ENCODE results near the gene GCN1. TPM values are rescaled to one million over a fixed set of nuclear protein-coding genes. Genes with fewer than 3 reads are reported as not detected.

GCN1 gene
- total RNA-seq, 6 experiments from 2014 or later = 29.9 to 62.8 (median 39.4) TPM

DNA sequence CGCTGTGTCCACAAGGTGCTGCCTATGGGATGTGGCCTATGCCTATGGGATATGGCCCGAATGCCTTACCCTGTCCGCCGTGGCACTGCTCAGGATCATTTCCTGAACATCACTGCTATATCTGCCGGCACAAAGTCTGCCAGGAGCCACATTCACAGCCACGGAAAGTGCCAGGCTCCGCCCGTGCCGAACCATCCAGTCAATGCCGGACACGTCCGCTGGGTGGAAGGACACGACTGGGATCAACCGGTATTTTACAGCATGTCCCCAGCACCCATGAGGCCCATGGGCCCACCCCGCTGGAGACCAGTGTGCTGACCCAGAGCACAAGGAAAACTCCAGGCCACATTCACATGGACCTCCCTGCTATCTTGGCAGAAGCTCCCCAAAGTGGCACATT lies 63.4 kb downstream of the GCN1 start:
- ATAC-seq (no peak), DNase-seq (no peak)
- H3K27ac ChIP-seq = no peak overlapping the region
- no peak for TF ChIP-seq POLR2A (IDR thresholded peaks at IDR 0.05)
- TF ChIP-seq, protein P1, sequence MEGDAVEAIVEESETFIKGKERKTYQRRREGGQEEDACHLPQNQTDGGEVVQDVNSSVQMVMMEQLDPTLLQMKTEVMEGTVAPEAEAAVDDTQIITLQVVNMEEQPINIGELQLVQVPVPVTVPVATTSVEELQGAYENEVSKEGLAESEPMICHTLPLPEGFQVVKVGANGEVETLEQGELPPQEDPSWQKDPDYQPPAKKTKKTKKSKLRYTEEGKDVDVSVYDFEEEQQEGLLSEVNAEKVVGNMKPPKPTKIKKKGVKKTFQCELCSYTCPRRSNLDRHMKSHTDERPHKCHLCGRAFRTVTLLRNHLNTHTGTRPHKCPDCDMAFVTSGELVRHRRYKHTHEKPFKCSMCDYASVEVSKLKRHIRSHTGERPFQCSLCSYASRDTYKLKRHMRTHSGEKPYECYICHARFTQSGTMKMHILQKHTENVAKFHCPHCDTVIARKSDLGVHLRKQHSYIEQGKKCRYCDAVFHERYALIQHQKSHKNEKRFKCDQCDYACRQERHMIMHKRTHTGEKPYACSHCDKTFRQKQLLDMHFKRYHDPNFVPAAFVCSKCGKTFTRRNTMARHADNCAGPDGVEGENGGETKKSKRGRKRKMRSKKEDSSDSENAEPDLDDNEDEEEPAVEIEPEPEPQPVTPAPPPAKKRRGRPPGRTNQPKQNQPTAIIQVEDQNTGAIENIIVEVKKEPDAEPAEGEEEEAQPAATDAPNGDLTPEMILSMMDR (IDR thresholded peaks at IDR 0.05) = no peak
- no peaks in the 10 kb centered on the region for H3K9me3 ChIP-seq
- no peaks in the 10 kb centered on the region for H3K27me3 ChIP-seq
- WGBS (ENCODE audit: insufficient coverage, low coverage, low lambda C conversion rate, missing lambda C conversion rate) = no CpG with 5 or more reads among the region's 15 CpGs
- H3K4me3 ChIP-seq = no peak overlapping the region
- intact Hi-C loops (cut with DNase I) = no loop called here
- H3K36me3 ChIP-seq = peaks cover 0 to 96% (median 57%) of the 10 kb centered on the region in 4 donors
- no peaks in the 10 kb centered on the region for H3K4me1 ChIP-seq

DNA sequence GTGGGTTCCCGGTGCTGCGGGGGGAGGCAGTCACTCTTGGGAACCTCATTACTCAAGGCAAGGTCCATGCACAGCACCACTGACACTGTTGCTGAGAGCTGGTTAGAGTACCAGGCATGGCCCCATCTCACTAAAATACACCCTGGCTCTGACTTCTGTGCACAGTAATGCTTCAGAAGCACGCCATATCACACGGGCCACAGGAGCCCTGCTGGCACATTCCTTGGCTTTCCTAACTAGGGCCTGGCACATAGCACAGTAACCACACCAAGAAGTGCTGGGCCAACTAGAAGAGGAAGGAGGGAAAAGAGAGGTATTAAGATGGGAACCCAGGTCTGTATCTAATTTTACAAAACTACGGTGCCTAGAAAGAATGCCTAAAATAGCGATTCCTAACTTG lies 64.5 kb downstream of the GCN1 start:
- H3K9me3 ChIP-seq = no peaks in the 10 kb centered on the region
- no peaks in the 10 kb centered on the region for H3K27me3 ChIP-seq
- H3K27ac ChIP-seq = no peak overlapping the region
- H3K4me3 ChIP-seq = no peak overlapping the region
- H3K36me3 ChIP-seq = peaks cover 0 to 85% (median 48%) of the 10 kb centered on the region in 4 donors
- ATAC-seq (no peak), DNase-seq (no peak)
- TF ChIP-seq, protein P1 (IDR thresholded peaks at IDR 0.05) = no peak
- TF ChIP-seq POLR2A (IDR thresholded peaks at IDR 0.05) = no peak
- 100% methylated on average over 2 of the region's 6 CpGs for WGBS (ENCODE audit: insufficient coverage, low coverage, low lambda C conversion rate, missing lambda C conversion rate)
- H3K4me1 ChIP-seq = no peaks in the 10 kb centered on the region
- intact Hi-C loops (cut with DNase I) = no loop called here

DNA sequence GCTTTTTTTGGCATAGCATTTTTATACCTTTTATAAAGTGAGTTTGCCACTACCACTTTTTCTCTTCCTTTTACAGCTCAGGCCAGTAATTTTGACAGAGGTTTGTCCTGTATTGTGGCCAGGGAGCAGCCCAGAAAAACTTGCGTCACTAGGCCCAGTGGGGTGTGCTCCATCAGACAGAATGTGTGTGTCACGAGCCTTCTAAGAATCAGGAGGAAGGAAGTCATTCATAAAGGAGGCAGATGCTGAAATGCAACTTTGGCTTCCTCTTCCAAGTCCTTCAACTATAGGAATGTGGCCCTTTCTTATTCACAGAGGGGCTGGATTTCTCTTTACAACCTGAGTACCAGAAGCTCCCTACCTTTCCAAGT lies 67.9 kb downstream of the GCN1 start:
- no peaks in the 10 kb centered on the region for H3K9me3 ChIP-seq
- no peak overlapping the region for H3K4me3 ChIP-seq
- H3K36me3 ChIP-seq = peaks cover 0 to 52% (median 26%) of the 10 kb centered on the region in 4 donors
- no peaks in the 10 kb centered on the region for H3K27me3 ChIP-seq
- 43% methylated on average over 1 of the region's 2 CpGs for WGBS (ENCODE audit: insufficient coverage, low coverage, low lambda C conversion rate, missing lambda C conversion rate)
- H3K27ac ChIP-seq = peak overlapping the region in 2 of 3 donors; percentile 49 to 51
- intact Hi-C loops (cut with DNase I) = no loop called here
- ATAC-seq = peak; percentile 66 to 81 (median 74)
- DNase-seq = no peak
- TF ChIP-seq, protein P1 (IDR thresholded peaks at IDR 0.05) = no peak
- TF ChIP-seq POLR2A (IDR thresholded peaks at IDR 0.05) = no peak
- peaks cover 0 to 7% (median 0%) of the 10 kb centered on the region in 4 donors for H3K4me1 ChIP-seq

DNA sequence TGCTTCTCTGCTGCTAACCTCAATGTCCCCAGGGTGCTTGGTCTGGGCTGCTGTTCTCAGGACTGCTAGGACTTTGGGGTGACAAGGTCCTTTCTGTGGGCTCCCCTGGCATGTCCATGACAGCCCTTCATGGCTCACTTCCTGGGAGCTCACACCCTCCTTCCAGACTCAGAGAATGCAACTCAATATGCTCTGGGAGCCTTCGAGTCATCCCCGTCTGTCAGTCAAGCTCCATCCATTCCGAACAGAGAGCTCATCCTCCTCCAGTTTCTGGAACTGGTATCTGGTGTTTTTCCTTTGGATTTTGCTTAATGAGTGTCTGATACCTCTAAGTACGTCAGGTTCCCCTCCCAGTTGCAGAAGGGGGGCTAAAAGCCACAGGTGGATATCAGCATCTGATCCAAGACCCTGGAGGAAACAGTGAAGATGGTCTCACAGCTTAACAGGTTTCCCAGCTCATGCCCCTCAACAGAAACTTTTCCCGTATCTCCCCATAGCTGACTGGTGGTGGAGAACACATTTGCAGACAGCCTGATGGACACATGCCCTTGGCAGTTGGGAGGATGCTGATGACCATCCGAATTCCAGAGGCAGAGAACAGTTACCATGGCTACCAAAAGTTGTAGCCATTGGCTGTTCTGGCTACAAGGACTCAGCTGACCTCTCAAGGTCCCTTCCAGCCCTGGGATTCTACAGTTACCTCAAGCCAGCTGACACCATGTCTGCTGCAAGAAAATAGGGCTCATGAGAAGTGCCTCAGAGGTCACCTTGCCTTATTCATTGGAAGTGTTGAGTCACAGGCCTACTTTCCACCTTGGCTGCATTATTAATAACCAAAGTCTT lies 68.5 kb downstream of the GCN1 start:
- Histone ChIP-seq H3K27ac (peak overlapping the region in 2 of 3 donors; percentile 49 to 51), H3K4me3 (no peak overlapping the region), H3K9me3 (no peaks in the 10 kb centered on the region), H3K36me3 (peaks cover 0 to 46% (median 23%) of the 10 kb centered on the region in 4 donors), H3K27me3 (no peaks in the 10 kb centered on the region), H3K4me1 (peaks cover 0 to 7% (median 0%) of the 10 kb centered on the region in 4 donors)
- DNase-seq = no peak
- intact Hi-C loops (cut with DNase I) = no loop called here
- TF ChIP-seq POLR2A (IDR thresholded peaks at IDR 0.05) = no peak
- TF ChIP-seq, protein P1 (IDR thresholded peaks at IDR 0.05) = no peak
- peak in 3 of 4 donors; percentile 5 to 17 (median 6) for ATAC-seq
- WGBS (ENCODE audit: insufficient coverage, low coverage, low lambda C conversion rate, missing lambda C conversion rate) = 87% methylated on average over 4 of the region's 6 CpGs
